GM21447 (cell line): ENCODE measurements around the gene HCRTR1.

Experiments used
- ATAC-seq: cut with Tn5 transposase; IDR thresholded peaks from one replicate; pipeline ENCODE4 v1.9.1; 2021; ENCODE audit not compliant: unreplicated experiment

Gene HCRTR1

GRCh38 chr1:31596737-31597097, 20.8 kb upstream of the HCRTR1 start:
- ATAC-seq = no peak

GRCh38 chr1:31598980-31599379, 18.5 kb upstream of the HCRTR1 start:
- no peak for ATAC-seq

GRCh38 chr1:31600641-31601040, 16.8 kb upstream of the HCRTR1 start:
- ATAC-seq = no peak

- ATAC-seq = no peak
Observed at GRCh38 chr1:31602081-31602480, 15.4 kb upstream of the HCRTR1 start.

GRCh38 chr1:31605908-31606427, 11.5 kb upstream of the HCRTR1 start:
- ATAC-seq = peak; percentile 89

- ATAC-seq = no peak
Observed at GRCh38 chr1:31607360-31607759, 10.1 kb upstream of the HCRTR1 start.

GRCh38 chr1:31609514-31610118, 7.9 kb upstream of the HCRTR1 start:
- no peak for ATAC-seq

GRCh38 chr1:31614414-31615005, 3.0 kb upstream of the HCRTR1 start:
- ATAC-seq = no peak

GRCh38 chr1:31615414-31615813, 2.1 kb upstream of the HCRTR1 start:
- ATAC-seq = no peak

- no peak for ATAC-seq
Observed at GRCh38 chr1:31615939-31616338, 1.6 kb upstream of the HCRTR1 start.

GRCh38 chr1:31617916-31618746, 642 bp downstream of the HCRTR1 start:
- ATAC-seq = no peak

- no peak for ATAC-seq
Observed at GRCh38 chr1:31618916-31619846, 1.7 kb downstream of the HCRTR1 start.

- no peak for ATAC-seq
Observed at GRCh38 chr1:31620631-31621497, 3.4 kb downstream of the HCRTR1 start.

- no peak for ATAC-seq
Observed at GRCh38 chr1:31621498-31621820, 4.0 kb downstream of the HCRTR1 start.

- ATAC-seq = no peak
Observed at GRCh38 chr1:31621847-31622730, 4.6 kb downstream of the HCRTR1 start.

- ATAC-seq = no peak
Observed at GRCh38 chr1:31623365-31623764, 5.9 kb downstream of the HCRTR1 start.

GRCh38 chr1:31624309-31624708, 6.8 kb downstream of the HCRTR1 start:
- ATAC-seq = no peak

- no peak for ATAC-seq
Observed at GRCh38 chr1:31624731-31625514, 7.4 kb downstream of the HCRTR1 start.
